ENCODE measurements around the gene CST11. TPM values are rescaled to one million over a fixed set of nuclear protein-coding genes. Genes with fewer than 3 reads are reported as not detected.
A peak's percentile ranks its signal among the peaks of the same experiment; 100 is the strongest.

Gene CST11
- total RNA-seq, 1 experiment from 2014 or later: not detected

- TF ChIP-seq NR3C1 (CRISPR knock-in tag; conservative IDR thresholded peaks at IDR 0.05; ENCODE audit: low read depth) (no peak), TEAD1 (CRISPR knock-in tag; IDR thresholded peaks at IDR 0.05) (no peak), ATF3 (CRISPR knock-in tag; conservative IDR thresholded peaks at IDR 0.05) (no peak), ZBTB21 (CRISPR knock-in tag; IDR thresholded peaks at IDR 0.05; ENCODE audit: borderline replicate concordance) (no peak), NR1H2 (CRISPR knock-in tag; IDR thresholded peaks at IDR 0.05) (no peak), ATF1 (CRISPR knock-in tag; IDR thresholded peaks at IDR 0.05) (no peak), FOXJ3 (CRISPR knock-in tag; IDR thresholded peaks at IDR 0.05; ENCODE audit: borderline replicate concordance) (no peak), IRF1 (CRISPR knock-in tag; IDR thresholded peaks at IDR 0.05) (no peak), FOXP4 (CRISPR knock-in tag; IDR thresholded peaks at IDR 0.05) (no peak), E2F1 (CRISPR knock-in tag; IDR thresholded peaks at IDR 0.05) (no peak), ZNF138 (CRISPR knock-in tag; conservative IDR thresholded peaks at IDR 0.05) (no peak), PRRX2 (CRISPR knock-in tag; IDR thresholded peaks at IDR 0.05) (no peak), ZNF532 (CRISPR knock-in tag; IDR thresholded peaks at IDR 0.05; ENCODE audit: borderline replicate concordance) (no peak), MLX (CRISPR knock-in tag; IDR thresholded peaks at IDR 0.05) (no peak), E2F5 (CRISPR knock-in tag; IDR thresholded peaks at IDR 0.05) (no peak), TCF7 (CRISPR knock-in tag; IDR thresholded peaks at IDR 0.05; ENCODE audit: low read depth) (no peak), PRDM15 (CRISPR knock-in tag; IDR thresholded peaks at IDR 0.05) (no peak), ZNF121 (CRISPR knock-in tag; IDR thresholded peaks at IDR 0.05) (no peak)
- ChIA-PET POLR2A (no interaction called here), CTCF (no interaction called here)
- H3K4me3 Mint-ChIP-seq: no peak overlapping the region
- peaks cover 13% of the 10 kb centered on the region for H3K4me1 Mint-ChIP-seq
- no peak for DNase-seq (ENCODE audit: low spot score)
- ATAC-seq: peak; percentile 60
- H3K27me3 Mint-ChIP-seq (ENCODE audit: low read depth): no peaks in the 10 kb centered on the region
- no peak overlapping the region for H3K27ac Mint-ChIP-seq
- H3K36me3 Mint-ChIP-seq: no peaks in the 10 kb centered on the region
- H3K9me3 Mint-ChIP-seq: no peaks in the 10 kb centered on the region
These were observed 42.9 kb downstream of the CST11 start for GRCh38 chr20:23409800-23410199.
